ENCODE data around the gene SLC39A11.
A peak's percentile ranks its signal among the peaks of the same experiment; 100 is the strongest.

Gene SLC39A11

DNA sequence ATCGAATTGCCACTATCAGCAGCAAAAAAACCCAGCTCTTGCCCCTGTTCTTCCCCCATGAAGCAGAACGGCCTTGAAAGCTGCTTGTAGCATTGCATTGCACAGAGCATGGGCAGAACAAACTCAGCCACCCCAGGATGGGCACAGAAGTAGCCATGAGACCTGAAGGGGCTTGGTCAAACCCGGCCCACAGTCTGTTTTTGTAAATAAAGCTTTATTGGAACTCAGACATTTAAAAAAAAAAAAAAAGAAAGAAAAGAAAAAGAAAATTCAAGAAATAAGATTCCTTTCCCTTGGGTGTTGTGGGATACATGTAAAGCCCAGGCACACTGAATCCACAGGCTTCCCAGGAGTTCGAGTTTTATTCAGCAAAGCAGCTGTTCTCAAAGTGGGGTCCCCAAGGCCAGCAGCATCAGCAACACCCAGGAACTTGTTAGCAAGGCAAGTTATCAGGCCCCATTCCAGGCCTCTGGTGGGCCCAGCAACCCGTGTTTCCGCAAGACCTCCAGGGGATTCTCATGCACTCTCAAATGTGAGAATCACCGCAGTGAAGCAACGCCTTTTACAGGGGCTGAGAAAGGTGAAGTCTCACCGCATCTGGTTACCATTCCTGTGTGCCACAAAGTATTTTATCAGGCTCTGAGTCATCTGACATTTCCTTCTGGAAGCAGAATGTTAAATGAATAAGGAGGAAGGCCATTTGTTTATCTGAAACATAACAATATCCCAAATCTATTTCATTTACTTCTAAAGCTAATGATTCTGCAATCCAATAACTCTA lies 108.2 kb downstream of the SLC39A11 start:
- no peak for DNase-seq

DNA sequence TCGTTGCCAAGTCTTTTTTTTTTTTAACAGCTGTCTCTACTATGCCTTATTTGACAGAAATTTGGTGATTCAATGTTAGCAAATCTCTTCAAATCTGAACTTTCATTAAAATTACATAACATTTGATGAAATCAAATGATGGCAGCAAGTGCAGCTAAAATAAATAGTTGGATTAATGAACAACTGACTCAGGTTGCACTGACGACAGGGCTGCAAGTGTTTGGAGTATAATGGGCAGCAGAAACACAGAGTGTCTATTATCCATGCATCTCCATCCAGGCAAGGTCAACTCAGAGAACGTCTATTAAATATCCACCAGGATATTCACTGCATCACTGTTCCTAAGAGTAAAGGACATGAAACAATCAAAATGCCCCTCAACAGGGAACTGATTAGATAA lies 109.8 kb downstream of the SLC39A11 start:
- DNase-seq, result no peak

DNA sequence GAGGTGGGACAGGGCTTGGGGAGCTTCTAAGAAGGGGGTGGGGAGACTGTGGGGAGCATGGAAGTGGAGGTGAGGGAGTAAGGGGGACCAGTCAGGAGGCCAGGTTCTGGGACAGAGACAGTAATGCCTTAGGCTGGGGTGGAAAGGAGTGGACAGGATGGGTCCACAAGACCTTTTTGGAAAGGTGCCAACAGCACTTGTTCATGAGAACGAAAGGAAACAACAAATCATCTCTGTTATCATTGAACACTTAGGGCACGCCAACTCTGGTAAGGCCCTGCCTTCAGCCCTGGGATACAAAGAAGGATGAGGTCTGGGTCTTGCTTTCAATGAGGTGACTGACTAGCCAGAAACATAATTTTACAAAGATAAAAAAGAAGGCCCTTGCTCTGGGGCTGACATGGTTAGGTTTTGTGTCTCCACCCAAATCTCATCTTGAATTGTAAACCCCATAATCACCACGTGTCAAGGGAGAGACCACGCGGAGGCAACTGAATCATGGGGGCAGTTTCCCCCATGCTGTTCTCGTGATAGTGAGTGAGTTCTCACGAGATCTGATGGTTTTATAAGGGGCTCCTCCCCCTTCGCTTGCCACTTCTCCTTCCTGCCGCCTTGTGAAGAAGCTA lies 113.8 kb downstream of the SLC39A11 start:
- no peak for DNase-seq

DNA sequence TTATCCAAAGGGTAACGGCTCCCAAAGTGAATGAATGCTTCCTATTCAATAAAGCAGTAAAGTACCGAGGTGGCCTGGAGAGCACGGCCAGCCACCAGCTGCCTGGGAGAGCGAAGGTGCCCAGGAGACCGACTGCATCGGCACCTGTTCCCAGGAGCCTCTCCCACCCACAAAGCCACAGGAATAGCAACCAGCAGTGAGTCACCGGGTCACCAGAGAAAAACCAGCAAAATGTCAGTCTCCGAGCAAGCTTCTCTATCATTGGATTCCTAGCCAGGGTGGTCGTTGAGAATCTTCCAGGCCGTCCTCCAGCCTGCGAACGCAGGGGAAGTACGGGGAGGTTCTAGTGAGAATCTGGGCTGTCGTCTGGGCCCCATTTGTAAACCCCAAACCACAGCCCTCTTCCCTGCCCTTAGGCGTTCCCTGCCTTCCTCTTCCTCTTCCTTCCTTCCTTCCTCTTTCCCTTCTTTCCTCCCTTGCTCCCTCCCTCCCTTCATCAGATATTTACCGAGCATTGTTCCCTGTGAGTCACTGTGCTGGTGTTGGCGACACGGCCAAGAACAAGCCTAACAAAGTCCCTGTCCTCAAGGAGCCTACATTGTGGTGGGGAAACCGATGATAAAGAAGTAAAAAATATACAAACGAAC lies 114.6 kb downstream of the SLC39A11 start:
- peak in 7 of 56 donors; percentile 8 to 40 (median 19) for DNase-seq

DNA sequence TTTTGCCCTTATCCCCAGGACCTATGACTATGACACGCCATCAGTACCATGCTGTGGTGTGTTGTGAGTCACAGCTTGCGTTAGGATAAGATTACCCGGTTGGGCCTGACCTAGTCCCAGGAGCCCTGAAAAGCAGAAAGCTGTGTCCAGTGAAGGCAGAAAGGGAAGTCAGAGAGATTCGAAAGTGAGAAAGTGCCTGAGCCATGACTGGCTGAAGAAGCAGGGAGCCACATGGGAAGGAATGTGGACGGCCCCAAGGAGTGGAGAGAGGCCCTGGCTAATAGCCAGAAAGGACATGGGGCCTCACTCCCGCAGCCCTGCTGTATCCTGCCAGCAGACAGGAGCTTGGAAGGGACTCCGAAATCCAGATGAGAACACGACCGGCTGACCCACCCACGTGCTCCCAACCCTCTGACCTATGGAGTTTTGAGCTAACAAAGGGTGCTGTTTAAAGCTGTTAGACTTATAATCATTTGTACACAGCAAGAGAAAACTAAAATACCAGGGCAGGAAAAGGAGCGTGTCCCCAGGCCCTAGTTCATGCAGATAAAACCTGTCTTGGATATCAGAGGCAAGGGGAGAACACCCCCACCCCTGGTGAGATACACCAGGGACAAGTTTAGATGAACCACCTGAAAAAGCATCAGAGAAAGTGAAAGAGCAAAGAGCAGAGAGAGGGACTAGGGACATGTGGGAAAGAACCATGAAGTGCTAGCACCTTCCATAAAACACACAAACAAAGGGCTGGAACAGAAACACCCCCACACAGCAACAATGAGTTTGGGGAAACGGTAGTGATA lies 115.3 kb downstream of the SLC39A11 start:
- peak in 14 of 56 donors; percentile 7 to 37 (median 25) for DNase-seq

DNA sequence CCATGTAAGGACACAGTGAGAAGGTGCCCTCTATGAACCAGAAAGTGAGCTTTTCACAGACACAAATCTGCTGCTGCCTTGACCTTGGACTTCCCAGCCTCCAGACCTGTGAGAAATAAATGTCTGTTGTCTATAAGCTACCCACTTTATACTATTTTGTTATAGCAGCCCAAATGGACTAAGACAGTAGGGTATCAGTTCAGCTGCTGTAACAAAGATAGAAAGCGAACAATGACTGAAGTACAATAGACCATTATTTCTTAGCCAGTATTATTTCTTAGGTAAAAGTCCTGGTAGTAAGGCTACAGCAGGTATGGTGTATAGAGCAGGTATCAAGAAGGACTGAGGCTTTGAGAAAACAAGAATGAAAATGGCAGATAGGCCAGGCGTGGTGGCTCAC lies 117.0 kb downstream of the SLC39A11 start:
- no peak for DNase-seq

DNA sequence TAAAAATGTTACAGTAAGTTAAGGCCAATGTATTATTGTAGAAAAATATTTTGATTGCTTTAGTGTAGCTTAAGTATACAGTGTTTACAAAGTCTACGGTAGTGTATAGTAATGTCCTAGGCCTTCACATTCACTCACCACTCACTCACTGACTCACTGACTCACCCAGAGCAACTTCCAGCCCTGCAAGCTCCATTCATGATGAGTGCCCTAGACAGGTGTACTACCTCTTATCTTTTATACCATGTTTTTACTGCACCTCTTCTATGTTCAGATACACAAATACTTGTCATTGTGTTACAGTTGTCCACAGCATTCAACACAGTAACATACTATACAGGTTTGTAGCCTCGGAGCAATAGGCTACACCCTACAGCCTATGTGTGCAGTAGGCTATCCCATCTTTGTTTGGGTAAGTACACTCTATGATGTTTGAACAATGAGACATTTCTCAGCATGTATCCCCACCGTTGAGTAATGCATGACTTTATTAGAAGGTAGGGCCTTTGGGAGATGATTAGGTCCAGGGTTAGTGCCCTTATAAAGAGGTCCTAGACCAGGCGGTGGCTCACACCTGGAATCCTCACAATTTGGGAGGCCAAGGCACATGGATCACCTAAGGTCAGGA lies 117.8 kb downstream of the SLC39A11 start:
- no peak for DNase-seq

DNA sequence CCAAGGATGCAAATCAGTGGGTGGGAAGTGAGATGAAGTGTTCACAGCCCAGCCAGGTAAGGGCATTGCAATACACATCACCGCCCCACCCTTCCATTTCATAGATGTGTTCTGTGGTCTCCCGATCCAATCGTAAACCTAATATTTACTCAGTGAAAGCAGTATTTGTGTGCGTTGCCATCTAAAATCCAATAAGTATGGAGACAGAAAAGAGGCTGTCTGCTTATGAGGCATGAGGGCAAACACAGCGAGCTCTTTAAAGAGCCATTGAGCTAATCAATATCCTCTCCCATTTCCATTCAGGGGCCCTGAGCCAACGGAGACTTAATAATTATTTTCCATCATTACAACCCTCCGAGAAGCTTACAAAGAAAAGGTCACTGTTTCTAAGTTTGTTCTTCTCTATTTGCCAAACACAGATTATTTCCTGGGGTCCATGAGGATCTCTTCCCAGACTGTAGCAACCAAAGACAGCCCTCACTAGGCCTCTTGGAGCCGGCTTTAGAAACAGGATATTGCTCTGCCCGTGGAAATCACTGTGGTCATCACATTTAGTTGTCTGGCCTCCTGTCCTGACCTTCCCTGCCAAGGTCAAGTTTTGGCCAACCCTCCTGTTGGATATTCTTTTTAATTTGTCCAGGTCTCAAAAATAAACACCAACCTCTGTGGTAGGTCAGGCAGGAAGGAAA lies 120.1 kb downstream of the SLC39A11 start:
- DNase-seq, result no peak

DNA sequence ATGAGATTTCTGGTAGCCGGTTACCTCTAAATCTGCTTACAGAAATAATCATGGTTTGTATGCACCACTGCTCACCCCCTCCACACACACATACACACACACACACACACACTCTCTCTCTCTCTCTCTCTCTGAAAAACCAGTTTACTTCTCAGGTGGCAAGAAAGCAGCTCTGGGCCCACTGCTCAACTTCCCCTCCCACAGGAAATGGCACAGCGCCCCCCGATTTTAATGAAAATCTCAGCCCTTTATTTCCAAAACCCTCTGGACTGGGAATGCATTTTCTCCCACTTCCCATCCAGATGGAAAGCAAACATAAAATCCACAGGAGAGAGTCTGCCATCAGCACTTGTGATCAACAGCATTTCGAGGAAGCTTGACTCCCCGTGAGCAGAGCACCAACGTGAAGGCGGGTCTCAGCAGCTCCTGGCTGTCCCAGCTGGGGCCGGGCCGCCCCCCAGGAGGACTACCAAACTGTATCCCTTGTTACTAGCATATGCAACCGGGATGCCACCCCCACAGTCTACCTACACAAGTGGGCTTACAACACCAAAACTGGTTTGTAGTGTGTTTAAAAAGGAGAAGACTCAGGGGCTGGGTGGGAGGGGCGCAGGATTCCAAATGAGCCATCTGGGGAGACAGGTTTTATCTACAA lies 121.1 kb downstream of the SLC39A11 start:
- DNase-seq, result no peak

DNA sequence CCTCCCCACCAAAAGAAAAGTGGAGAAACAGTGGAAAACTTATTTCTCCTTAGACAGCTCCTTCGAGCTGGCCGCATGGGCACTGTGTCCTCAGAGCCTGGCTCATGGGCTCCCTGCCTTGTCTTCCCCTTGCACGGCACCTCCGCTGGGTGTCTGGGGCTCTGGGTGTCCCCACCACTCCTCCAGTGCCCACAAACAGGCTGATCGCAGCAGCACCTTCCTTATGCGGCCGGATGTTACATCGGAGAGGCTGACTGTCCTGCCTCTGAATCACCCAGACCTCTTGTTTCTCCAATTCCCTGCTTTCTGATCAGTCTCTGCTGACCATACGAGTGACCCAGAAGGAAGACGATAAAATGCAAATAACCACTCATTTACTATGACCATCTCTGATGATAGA lies 121.7 kb downstream of the SLC39A11 start:
- DNase-seq, result no peak

DNA sequence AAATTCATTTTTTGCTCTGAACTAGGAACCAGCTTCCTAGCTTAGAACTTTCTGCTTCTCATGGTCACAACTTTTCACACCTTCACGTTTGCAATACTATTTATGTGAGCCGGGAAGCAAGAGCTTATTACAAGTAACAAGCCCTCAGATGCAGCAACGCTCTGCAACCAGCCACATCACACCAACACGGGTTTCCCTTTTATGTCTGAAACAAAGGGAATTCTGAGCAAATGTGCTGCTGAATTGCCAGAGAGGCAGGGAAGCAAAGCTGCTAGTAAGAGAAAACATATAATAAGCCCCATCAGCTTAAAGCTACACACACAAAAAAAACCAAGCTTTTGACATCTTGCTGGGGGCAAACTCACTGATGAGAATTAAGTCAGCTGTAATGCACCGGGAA lies 122.2 kb downstream of the SLC39A11 start:
- DNase-seq, result peak in 6 of 56 donors; percentile 14 to 44 (median 34)

DNA sequence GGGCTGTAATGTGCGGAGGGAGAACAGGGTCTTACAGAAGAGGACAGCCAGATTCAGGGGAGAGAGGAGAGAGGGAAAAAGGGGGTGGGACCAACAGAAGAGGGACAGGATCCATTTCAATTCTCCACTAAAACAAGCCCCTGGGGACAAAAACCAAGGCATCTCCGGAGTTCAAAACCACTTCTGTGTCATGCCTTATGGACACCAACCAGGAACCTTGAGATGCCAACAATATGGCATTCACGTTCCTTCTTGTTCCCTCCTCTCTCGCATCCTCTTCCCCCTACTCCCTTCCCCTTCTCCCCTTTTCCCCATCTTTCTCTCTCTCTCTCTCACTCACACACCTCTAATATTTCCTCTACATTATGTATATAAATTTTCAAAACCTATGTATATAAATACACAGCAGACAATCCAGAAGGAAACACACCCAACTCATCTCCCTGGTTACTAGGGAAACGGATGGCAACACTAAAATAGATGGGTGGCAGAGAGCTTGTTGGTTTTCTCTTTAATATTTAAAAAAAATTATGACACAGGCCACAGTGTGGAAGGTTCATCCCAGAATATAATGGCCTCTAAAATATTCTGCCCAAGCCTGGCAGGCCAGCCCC lies 123.1 kb downstream of the SLC39A11 start:
- no peak for DNase-seq

DNA sequence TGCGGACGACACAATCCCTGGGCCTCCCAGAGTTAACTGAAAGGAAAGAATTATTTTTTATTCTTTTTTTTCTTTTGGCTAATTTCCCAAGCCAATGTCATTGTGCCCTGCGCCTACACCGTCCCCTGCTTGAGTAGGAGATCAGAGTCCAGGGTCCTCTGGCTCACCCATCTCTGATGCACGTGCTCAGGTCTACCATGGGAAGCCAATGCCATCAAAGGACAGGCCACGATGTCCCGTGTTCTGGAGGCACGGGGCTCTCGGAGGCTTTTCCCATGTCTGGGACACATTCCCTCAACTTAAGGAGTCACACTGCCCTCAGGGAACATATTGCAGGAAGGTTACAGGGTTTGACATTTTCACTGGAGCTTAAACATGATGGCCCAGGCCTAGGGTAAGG lies 123.7 kb downstream of the SLC39A11 start:
- DNase-seq, result no peak

DNA sequence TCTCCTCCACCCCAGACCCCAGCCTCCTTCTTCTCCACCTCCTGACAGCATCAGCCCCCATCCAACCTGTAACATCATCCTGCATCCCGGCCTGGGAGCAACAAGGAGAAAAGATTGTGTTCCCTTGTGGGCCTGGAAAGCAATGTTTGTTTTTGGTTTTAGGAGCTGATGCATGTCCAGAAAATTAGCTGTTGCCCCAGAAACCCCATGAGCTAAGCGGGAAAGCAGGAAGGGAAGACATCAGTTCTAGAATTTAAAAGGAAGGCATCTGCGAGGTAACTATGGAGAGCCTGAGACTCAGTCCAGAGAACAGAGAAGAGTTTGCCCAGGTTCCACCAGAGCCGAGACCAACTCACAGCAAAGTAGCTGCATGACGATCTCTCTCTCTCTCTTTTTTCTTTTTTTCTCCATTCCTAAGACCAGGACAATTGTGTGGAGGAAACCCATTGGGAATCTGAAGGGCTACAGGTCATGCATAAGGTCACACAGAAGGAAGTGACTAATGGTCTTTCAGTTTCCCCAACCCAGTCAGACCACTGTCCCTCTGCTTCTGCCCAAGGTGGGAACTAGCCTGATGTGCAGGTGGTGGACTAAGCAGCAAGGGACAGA lies 124.4 kb downstream of the SLC39A11 start:
- DNase-seq, result no peak

DNA sequence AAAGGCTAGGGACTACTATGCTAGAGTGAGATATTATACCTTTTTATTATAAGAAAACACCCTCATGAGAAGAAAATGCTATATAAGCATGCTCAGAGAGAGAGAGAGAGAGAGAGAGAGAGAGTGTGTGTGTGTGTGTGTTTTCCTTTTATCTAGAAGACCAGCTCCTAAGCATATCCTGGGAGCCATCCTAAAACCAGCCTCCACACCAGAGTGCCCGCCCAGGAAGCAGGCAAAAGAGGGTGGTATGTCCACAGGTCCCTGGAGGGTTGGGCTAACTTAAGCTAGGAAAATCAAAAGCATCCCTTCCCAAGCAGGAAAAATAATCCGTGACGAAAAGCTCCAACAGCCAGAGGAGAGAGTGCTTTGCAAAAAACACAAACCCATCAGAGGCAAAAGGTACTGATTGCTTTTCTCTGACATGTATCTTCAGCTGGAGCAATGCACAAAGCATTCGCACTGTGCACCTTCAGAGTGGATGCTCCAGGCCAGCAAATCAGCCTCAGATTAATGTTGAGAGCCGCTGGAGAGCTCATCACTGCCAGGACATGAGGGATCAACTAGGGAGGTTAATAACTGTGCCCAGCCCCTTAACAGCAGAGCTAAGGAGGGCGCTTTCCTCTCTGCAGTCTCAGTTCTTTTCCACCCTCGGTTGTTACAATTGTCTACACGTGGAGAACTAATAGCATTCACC lies 125.1 kb downstream of the SLC39A11 start:
- DNase-seq, result peak in 2 of 56 donors; percentile 15 to 29

DNA sequence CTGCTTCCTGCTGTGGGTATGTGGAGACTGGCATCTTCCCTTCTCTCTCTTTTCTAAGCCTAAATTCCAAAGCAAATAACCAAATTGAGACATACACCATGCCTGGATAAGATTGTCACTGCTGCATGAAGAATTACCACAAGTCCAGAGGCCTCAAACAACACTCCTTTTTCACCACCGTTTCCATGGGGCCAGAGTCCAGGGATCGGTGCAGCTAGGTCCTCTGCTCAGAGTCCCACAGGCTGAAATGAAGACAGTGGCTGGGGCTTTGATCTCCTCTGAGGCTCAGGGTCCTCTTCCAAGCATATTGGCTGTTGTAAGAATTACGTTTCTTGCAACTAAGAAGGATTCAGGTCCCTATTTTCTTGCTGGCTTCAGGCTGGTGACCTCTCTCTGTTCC lies 130.4 kb downstream of the SLC39A11 start:
- no peak for DNase-seq

DNA sequence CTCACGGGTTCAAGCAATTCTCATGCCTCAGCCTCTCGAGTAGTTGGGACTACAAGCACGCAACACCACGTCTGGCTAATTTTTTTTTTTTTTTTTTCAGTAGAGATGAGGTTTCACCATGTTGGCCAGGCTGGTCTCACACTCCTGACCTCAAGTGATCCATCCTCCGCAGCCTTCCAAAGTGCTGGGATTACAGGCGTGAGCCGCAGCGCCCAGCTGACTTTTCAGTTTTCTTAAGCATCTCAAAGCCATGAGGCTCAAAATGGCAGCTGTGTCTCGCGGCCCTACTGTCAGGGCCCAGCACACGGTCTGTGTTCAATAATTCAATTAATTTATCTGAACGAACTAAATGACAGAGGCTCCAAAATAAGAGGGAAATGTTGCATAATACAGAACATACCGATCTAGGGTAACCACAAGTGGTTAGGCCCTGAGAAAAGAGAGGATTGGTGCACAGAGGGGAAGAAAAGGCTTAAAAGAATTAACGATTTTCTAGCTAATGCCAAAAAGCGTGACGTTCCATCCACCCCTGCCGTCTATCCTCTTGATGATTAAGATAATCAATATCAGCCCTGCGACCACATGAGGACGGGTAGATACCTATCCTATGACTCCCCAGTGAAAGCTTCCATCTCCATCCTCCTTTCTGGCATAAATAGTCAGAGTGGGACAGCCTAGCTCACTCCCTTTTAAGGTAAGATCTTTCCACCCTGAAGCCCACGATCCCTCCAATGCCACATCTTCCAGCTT lies 136.9 kb downstream of the SLC39A11 start:
- no peak for DNase-seq

DNA sequence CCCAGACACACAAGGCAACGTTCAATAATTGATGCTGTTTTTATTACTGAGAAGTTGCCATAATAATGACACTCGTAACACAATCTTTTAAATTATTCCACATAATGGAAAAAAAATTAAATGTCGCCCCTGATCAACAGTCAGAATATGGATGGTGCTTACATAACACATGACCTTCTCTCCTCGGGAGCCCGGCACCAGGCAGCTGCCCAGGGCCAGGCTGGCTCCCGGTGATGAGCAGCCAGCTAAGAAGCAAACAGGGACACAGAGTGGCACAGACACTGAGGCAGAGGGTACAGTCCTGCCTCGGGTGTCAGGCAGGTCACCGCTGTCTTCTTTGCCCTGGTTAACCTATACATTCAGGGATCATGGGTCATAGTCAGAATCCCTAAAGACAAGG lies 137.9 kb downstream of the SLC39A11 start:
- no peak for DNase-seq
